Measurements from ENCODE around the gene MRFAP1. TPM values are rescaled to one million over a fixed set of nuclear protein-coding genes. Genes with fewer than 3 reads are reported as not detected.

MRFAP1 gene
- total RNA-seq: 123 and 132 TPM in 2 replicates

DNA sequence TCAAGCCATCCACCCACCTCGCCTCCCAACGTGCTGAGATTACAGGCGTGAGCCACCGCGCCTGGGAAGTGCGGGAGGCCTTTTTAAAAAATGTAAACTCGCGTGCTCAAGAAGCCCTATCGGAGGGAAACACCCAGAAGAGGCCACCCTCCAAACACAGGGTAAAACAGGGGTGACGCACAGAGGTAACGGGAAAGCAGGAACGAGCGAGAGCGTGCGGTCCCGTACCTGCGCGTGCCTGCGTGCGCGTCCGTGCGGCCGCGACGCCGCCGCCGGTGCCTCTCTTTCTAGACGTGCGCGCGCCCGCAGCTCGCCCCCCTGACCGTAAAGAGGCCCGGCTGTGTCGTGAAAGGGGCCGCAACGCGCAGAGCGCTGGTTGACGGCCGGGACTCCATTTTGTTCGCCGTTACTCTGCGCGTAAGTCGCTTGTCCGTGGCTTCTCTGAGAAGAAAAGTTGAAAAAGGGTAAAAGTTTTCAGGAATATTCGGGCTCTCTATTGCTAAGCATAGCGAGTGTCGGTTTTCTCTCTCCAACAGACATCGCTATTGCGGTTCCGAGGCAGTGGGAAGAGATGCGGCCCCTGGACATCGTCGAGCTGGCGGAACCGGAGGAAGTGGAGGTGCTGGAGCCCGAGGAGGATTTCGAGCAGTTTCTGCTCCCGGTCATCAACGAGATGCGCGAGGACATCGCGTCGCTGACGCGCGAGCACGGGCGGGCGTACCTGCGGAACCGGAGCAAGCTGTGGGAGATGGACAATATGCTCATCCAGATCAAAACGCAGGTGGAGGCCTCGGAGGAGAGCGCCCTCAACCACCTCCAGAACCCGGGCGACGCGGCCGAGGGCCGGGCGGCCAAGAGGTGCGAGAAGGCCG, at the start of gene MRFAP1:
MRFAP1 (plus strand) TSS at position 394 of the 872 bp plus-strand sequence; CDS start at position 572, 178 bp downstream.

Other genes starting within 250 kb of the MRFAP1 start
- gene PPP2R2C, start 168.1 kb upstream of the MRFAP1 start, total RNA-seq: under 0.01 and 0.07 TPM in 2 replicates
- gene MAN2B2, start 65.5 kb upstream of the MRFAP1 start, total RNA-seq: 45.5 and 63.4 TPM in 2 replicates
- gene S100P, start 53.2 kb downstream of the MRFAP1 start, total RNA-seq: not detected in 2 replicates
- 34.2 and 40.1 TPM in 2 replicates for gene MRFAP1L1, start 69.2 kb downstream of the MRFAP1 start, total RNA-seq
- gene BLOC1S4, start 75.5 kb downstream of the MRFAP1 start, total RNA-seq: 14.1 and 19.9 TPM in 2 replicates
- 20.3 and 21.1 TPM in 2 replicates for gene KIAA0232, start 142.0 kb downstream of the MRFAP1 start, total RNA-seq